HepG2 (cell line): ENCODE measurements around the gene RNF40. TPM values are rescaled to one million over a fixed set of nuclear protein-coding genes. Genes with fewer than 3 reads are reported as not detected.
A peak's percentile ranks its signal among the peaks of the same experiment; 100 is the strongest.

ENCODE experiments used
- ARID4A ChIP-seq: sonication (generic); formaldehyde crosslinking; IDR thresholded peaks from 2 replicates; pipeline ENCODE4 v1.5.0; 2020; ENCODE audit warnings: mild to moderate bottlenecking, missing genetic modification reagents, borderline replicate concordance
- KIAA2018 ChIP-seq: sonication (generic); formaldehyde crosslinking; IDR thresholded peaks from 2 replicates; pipeline ENCODE4 v1.5.0; 2020; ENCODE audit warnings: mild to moderate bottlenecking, missing genetic modification reagents, borderline replicate concordance
- MIER3 ChIP-seq: IDR thresholded peaks from 2 replicates; pipeline ENCODE4 v1.6.1; 2016; ENCODE audit warnings: missing compliant biosample characterization, borderline replicate concordance
- PLSCR1 ChIP-seq: sonication (generic); formaldehyde crosslinking; IDR thresholded peaks from 2 replicates; pipeline ENCODE4 v1.5.0; 2020; ENCODE audit warnings: missing genetic modification reagents, mild to moderate bottlenecking, borderline replicate concordance
- POLR2AphosphoS5 ChIP-seq: IDR thresholded peaks from 2 replicates; pipeline ENCODE4 v1.6.1; 2012; ENCODE audit warnings: low read depth, low read length
- SMC3 ChIP-seq: IDR thresholded peaks from 2 replicates; pipeline ENCODE4 v1.6.1; 2011; ENCODE audit warnings: low read length, improper control_type of control experiment
- ZBTB20 ChIP-seq: sonication (generic); formaldehyde crosslinking; IDR thresholded peaks from 2 replicates; pipeline ENCODE4 v1.8.1; 2023; ENCODE audit warnings: missing genetic modification reagents, low read depth, mild to moderate bottlenecking, borderline replicate concordance
- ZEB1 ChIP-seq: IDR thresholded peaks from 2 replicates; pipeline ENCODE4 v1.6.1; 2012; ENCODE audit warnings: mild to moderate bottlenecking, low read depth, inconsistent platforms; ENCODE audit not compliant: insufficient replicate concordance
- ZNF180 ChIP-seq: sonication (generic); formaldehyde crosslinking; IDR thresholded peaks from 2 replicates; pipeline ENCODE4 v1.4.0; 2020; ENCODE audit warnings: low read depth, missing genetic modification reagents, borderline replicate concordance
- ZNF292 ChIP-seq: sonication (generic); formaldehyde crosslinking; IDR thresholded peaks from 2 replicates; pipeline ENCODE4 v1.8.1; 2022; ENCODE audit warnings: mild to moderate bottlenecking, low read depth, missing genetic modification reagents, borderline replicate concordance
- ZNF704 ChIP-seq: sonication (generic); formaldehyde crosslinking; IDR thresholded peaks from 2 replicates; pipeline ENCODE4 v1.8.1; 2023; ENCODE audit warnings: mild to moderate bottlenecking, inconsistent platforms, moderate library complexity, missing genetic modification reagents, borderline replicate concordance
- ZSCAN25 ChIP-seq: sonication (generic); formaldehyde crosslinking; IDR thresholded peaks from 2 replicates; pipeline ENCODE4 v1.8.0; 2022; ENCODE audit warnings: mild to moderate bottlenecking, missing genetic modification reagents
- polyA plus RNA-seq, 8 experiments: library from polyadenylated mRNA; depleted of rRNA in 3 of 8; stranded (reverse) in 7 of 8; unstranded in 1 of 8; fragments of >200 nt; fragmentation: Illumina TruSeq in 4 of 8; extraction: Trizol in 4 of 8; gene quantifications; 2 replicates each; pipeline versions ENCODE4 v1.2.1 to v1.2.3, GENCODE V29; 2011 to 2016; ENCODE audit warnings: low read depth in 4 of 8, missing spikeins in 1 of 8, mixed read lengths in 1 of 8; ENCODE audit not compliant: insufficient read depth in 1 of 8
- total RNA-seq, 5 experiments: library from RNA; depleted of rRNA; stranded (reverse); fragments of >200 nt; fragmentation: Illumina TruSeq; extraction: Trizol; gene quantifications; 2 replicates each; pipeline ENCODE4 v1.2.3, GENCODE V29; 2016; ENCODE audit warnings: low read depth in 1 of 5

The RNF40 gene
- total and polyA plus RNA-seq, 2 of the 13 experiments (the other 11 are each of a cell fraction or from before 2014, with no cell fraction given), result 84.0 to 85.6 TPM

- no peak for TF ChIP-seq KIAA2018 (CRISPR knock-in tag)
- TF ChIP-seq POLR2AphosphoS5, result peak; percentile 86
- TF ChIP-seq ZEB1, result no peak
- TF ChIP-seq ZNF180 (CRISPR knock-in tag), result 0 out of 2 replicates have a peak, but pooled peaks have one; percentile 29
- TF ChIP-seq ZSCAN25 (CRISPR knock-in tag), result peak; percentile 68; the same call in 1 of the 2 replicates
- TF ChIP-seq PLSCR1 (CRISPR knock-in tag), result no peak
- peak; percentile 68; the same call in 1 of the 2 replicates for TF ChIP-seq ZNF704
- no peak for TF ChIP-seq ZNF292 (CRISPR knock-in tag)
- peak; percentile 66; the same call in 1 of the 2 replicates for TF ChIP-seq MIER3
- TF ChIP-seq ZBTB20 (CRISPR knock-in tag), result peak; percentile 30; the same call in 1 of the 2 replicates
- TF ChIP-seq SMC3, result no peak; the same call in 1 of the 2 replicates
- TF ChIP-seq ARID4A (CRISPR knock-in tag), result peak; percentile 100
Observed at GRCh38 chr16:30761928-30762902, at the start of gene RNF40, which contains the start of gene CFAP119 (continued).
